Stimulated activated CD4-positive, alpha-beta T cell treated with anti-CD3 and anti-CD28 coated beads, Interleukin-1b, Interleukin-23, amount 100 ng/mL, for 4 hours (primary cell): ENCODE results near the gene TMPRSS2.

Source experiments
- DNase-seq, 2 donors: peaks; one replicate each; pipeline ENCODE4 v3.0.0-alpha.2; 2020; ENCODE audit warnings: low read depth in 2 of 2

Gene TMPRSS2

DNA sequence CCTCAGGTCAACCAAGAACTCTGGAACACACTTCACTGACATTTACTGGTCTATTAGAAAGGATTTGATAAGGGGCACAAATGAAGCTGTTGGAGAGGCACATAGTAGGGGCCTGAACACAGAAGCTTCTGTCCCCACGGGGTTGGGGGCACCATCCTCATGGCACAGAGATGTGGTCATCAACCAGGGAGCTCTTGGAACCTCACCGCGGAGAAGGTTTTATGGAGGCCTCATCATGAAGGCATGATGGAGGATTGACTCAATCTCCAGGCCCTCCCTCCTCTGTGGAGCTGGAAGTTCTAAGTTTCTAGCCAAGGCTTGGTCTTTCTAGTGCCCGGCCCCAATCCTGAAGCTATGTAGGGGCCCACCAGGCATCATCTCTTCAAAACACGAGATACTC, 58.3 kb downstream of the TMPRSS2 start:
- no peak for DNase-seq

DNA sequence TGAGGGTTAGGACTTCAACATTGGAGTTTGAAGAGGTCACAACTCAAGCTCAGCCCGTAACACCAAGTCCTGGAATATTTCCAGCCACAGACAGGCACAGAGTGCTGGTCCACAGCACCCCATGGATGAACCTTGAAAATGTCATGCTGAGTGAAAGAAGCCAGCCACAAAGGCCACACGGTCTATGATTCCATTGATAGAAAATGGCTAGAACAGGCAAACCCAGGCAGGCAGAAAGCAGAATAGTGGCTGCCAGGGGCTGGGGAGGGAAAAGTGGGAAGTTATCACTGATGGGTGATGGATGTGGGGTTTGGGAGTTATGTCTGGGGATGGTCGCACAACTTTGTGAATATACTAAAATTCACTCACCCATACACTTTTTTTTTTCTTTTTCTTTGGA, 60.6 kb downstream of the TMPRSS2 start:
- no peak for DNase-seq

DNA sequence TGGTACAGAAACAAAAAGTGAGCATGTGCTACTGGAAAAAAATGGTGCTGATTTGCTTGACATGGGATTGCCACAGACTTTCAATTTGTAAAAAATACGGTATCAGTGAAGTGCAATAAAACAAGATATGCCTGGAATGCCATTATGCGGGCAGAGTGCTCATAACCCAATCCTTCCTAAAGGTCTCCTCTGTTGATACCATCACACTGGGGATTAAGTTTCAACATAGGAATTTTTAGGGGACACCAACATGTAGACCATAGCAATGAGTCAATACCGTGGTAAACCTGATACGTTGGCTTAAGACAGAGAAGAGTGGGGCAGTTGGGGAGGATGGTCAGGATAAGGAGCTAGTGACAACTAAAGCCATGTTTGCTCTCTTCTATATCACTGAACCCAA, 61.4 kb downstream of the TMPRSS2 start:
- no peak for DNase-seq

DNA sequence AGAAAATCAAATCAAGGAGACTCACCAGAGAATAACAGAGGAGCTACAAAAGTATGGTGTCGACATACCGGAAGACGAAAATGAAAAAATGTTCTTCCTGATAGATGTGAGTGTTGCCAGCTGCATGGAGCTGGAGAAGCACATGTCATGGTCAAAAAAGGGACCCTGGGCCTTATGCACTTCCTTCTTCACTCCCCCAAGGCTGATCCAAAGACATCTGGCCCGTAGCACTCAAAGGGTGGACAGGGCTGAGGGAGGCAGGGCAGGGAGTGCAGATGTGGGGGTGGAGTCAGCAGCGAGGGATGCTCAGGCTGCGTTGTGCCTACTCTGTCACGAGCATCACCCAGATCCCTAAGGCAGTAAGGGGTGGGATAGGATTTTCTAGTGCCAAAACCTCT, 62.5 kb downstream of the TMPRSS2 start:
- no peak for DNase-seq

- no peak for DNase-seq
These were observed 63.1 kb downstream of the TMPRSS2 start for GRCh38 chr21:41444703-41445464.

DNA sequence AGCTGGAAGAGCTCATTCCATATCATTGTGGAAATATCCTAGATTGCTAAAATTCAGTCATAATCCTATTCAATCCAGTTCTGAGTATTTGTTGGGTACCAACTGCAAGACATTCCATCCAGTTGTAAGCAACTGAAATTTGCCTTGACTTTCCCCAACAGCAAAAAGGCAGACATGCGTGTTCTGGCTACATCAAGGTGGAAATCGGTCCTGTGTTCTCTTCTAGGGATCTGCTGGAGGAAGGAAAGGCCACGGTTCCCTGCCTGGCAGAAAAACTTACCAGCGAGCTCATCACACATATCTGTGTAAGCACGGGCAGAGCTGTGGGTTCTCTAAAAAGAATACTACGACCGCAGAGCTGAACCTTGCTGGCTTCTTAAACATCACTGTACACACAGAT, 64.4 kb downstream of the TMPRSS2 start:
- no peak for DNase-seq

DNA sequence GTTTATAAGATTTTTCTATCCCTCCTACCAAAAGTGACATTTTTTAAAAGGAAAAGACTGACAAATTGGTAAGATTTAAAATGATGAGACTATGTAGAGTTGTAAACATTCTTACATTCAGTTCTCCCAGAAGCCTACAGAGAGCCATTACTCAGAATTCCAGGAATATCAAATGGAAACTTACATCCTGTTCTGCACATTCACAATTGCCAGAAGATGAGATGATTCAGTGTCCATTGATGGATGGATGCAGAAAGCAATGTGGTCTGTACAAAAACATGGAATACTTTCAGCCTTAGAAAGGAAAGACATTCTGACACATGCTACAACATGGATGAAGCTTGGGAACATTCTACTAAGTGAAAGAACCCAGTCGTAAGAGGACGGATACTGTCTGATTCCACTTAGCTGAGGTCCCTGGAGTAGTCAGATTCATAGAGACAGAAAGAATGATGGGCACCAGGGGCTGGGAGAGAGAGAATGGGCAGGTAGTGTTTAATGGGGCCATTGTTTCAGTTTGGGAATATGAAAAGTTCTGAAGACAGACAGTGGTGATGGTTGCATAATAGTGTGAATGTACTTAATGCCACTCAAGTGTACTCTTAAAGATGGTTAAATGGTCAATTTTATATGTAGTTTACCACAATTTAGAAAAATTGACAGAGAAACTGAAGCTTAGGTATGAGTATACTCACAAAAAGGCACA, 65.3 kb downstream of the TMPRSS2 start:
- no peak for DNase-seq

DNA sequence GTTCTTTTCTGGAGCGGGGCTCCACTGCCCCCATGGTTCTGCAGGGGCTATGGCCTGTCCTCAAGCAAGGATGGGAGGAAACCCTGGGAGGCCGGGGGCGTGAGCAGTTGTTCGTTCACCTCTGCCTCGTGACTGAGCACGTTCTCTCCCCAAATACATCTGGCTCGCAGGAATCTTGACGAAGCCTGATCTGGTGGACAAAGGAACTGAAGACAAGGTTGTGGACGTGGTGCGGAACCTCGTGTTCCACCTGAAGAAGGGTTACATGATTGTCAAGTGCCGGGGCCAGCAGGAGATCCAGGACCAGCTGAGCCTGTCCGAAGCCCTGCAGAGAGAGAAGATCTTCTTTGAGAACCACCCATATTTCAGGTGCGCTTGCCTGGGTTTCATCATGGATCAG, 66.4 kb downstream of the TMPRSS2 start:
- no peak for DNase-seq

DNA sequence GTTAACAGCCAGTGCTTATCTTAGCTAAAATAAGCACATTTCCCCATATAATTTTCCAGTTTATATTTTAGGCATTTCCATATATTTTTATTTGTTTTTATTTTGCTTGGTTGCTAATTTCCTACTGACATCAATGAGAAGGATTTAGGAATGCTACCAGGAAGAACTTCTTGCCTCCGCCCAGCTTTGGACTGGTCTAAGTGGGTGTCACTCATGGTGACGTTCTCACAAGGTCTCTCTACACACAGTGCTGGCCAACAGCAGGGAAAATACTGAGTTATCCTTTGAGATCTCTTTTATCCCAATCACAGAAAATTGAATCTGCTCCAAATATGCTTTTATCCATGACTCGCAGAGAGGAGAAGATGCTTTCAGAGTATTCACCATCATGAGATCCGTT, 68.7 kb downstream of the TMPRSS2 start:
- no peak for DNase-seq

DNA sequence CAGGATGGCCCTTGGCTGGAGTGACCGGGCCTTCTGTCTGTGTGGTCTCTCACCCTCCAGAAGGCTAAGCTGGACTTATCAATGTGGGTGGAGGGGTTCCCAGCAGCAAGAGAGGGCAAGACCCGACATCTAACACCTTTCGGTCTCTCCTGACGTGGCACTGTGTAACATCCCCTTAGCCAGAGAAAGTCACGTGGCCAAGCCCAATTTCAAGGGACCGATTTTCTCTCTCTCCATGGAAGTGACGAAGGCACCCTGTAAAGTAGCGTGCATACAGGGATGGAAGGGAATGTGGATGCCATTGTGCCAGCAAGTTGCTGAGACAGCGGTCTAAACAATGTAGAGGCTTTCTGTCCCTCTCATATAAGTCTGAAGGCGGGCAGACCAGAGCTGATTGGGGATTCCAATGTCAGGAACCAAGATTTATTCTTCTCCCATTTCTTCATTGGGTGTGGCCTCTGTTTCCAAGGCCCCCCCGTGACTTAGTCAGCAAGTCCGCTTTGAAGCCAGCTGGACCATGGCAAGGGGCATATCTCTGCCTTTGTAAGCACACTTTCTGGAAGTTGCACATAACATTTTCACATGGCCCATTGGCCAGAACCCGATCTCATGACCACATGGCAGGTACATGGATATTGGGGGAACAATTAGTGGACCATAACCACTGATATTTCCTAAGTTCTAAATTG, 69.4 kb downstream of the TMPRSS2 start:
- no peak for DNase-seq

DNA sequence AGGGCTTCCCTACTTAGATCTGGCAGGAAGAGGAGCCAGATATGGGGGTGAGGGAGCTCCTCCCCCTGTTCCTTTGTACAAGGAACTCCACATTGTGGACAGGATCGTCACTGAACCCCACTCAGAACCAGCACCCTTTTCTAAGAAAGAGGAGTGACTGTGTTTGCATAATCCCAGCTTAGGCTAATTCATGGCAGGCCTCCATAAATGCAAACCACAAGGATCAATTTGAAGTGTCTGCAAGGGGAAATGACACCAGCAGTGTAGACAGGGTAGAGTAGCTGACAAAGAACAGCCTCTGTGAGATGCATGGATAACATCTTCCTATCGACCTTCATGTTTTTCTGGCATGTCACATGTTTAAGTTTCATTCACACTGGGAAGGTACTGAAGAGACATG, 70.2 kb downstream of the TMPRSS2 start:
- no peak for DNase-seq

DNA sequence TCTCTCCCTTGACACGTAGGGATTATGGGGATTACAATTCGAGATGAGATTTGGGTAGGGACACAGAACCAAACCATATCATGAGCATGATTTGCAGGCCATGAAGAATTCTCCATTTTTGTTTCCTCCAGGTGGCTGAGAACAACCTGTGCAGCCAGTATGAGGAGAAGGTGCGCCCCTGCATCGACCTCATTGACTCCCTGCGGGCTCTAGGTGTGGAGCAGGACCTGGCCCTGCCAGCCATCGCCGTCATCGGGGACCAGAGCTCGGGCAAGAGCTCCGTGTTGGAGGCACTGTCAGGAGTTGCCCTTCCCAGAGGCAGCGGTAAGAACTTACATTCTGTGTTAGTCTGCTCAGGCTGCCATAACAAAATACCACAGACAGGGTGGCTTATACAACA, 72.3 kb downstream of the TMPRSS2 start:
- no peak for DNase-seq

- DNase-seq: no peak
These were observed 74.4 kb downstream of the TMPRSS2 start for GRCh38 chr21:41433566-41433965.

GRCh38 chr21:41432562-41433460, 75.1 kb downstream of the TMPRSS2 start:
- no peak for DNase-seq

GRCh38 chr21:41431788-41432548, 76.0 kb downstream of the TMPRSS2 start:
- no peak for DNase-seq

DNA sequence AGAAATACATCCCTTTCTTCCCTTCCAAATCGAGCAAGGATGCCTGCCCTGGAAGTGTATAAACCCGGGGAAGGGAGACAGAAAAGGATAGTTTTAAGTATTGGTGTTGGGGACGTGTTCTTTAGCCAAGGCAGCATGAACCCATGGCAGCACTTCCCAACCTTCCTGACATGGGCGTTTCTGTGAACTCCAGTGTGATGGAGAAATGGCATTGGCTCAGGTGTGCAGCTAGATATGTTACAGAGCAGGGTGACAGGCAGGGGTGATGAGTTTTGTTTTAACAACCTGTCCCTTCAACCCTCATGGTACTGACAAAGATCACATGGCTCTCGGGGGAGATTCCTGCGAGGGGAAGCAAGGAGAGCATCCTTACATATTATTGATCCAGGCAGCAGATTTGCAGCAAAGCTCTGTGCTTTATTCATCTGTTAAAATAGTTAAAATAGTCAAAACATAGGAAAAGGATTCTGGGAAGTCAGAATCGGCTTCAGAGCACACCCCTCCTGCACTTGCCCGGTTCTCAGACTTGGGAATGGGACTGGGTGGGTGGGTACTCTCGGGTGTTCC, 78.0 kb downstream of the TMPRSS2 start:
- no peak for DNase-seq

- DNase-seq: no peak
These were observed 78.7 kb downstream of the TMPRSS2 start for GRCh38 chr21:41429305-41429704.

- DNase-seq: no peak
These were observed 79.1 kb downstream of the TMPRSS2 start for GRCh38 chr21:41428847-41429246.

GRCh38 chr21:41428311-41428710, 79.6 kb downstream of the TMPRSS2 start:
- no peak for DNase-seq

GRCh38 chr21:41427556-41427955, 80.4 kb downstream of the TMPRSS2 start:
- no peak for DNase-seq
